ENCODE results near the gene TMEM171. TPM values are rescaled to one million over a fixed set of nuclear protein-coding genes. Genes with fewer than 3 reads are reported as not detected.

TMEM171 gene
- total and polyA plus RNA-seq, 2 of the 4 experiments (the other 2 are of a cell fraction): 3.0 to 5.1 TPM

- Histone ChIP-seq H4K20me1 (ENCODE audit: insufficient read depth, low read length) (no peaks in the 10 kb centered on the region), H3K27ac (ENCODE audit: insufficient read depth, low read length) (no peak overlapping the region), H3K9me1 (ENCODE audit: insufficient read depth, low read length) (0 out of 2 replicates have a peak, but pooled peaks cover 10% of the 10 kb centered on the region), H3K56ac (ENCODE audit: extremely low read depth, insufficient read depth, low read length) (no peak overlapping the region), H2BK15ac (ENCODE audit: low read depth, low read length) (no peak overlapping the region), H3K9ac (ENCODE audit: low read depth, low read length) (no peak overlapping the region), H2BK120ac (ENCODE audit: low read depth, low read length) (no peak overlapping the region), H3K9me3 (ENCODE audit: control insufficient read depth, insufficient read depth, low read length) (no peaks in the 10 kb centered on the region), H3K4me1 (ENCODE audit: control insufficient read depth, insufficient read depth, low read length) (0 out of 2 replicates have a peak, but pooled peaks cover 1% of the 10 kb centered on the region), H4K8ac (ENCODE audit: low read depth in 2 of 2, low read length in 2 of 2) (no peak overlapping the region), H3K14ac (replicated peaks; ENCODE audit: low read depth, low read length) (no peak overlapping the region), H3K27me3 (ENCODE audit: control insufficient read depth, insufficient read depth, low read length) (no peaks in the 10 kb centered on the region), H3K18ac (ENCODE audit: low read depth, low read length) (no peak overlapping the region), H2BK20ac (ENCODE audit: low read depth, low read length) (no peak overlapping the region), H3K4me2 (ENCODE audit: low read depth, low read length) (no peak overlapping the region), H3K36me3 (ENCODE audit: control insufficient read depth, insufficient read depth, low read length) (peaks cover 3% of the 10 kb centered on the region; the same call in 1 of the 2 replicates), H3K4ac (ENCODE audit: low read depth, low read length) (no peak overlapping the region), H3K79me1 (ENCODE audit: low read depth in 1 of 2, low read length in 2 of 2) (no peaks in the 10 kb centered on the region; a peak in 1 of 4 replicates), H3K23ac (ENCODE audit: low read depth, low read length) (no peak overlapping the region), H2AFZ (replicated peaks; ENCODE audit: low read length, poor library complexity) (no peak overlapping the region), H2AK9ac (replicated peaks; ENCODE audit: low read depth, low read length, poor library complexity) (no peak overlapping the region), H4K5ac (ENCODE audit: low read depth, low read length) (no peak overlapping the region), H2AK5ac (ENCODE audit: low read depth, low read length) (no peak overlapping the region), H2BK5ac (ENCODE audit: low read depth, low read length, poor library complexity, severe bottlenecking) (peak overlapping the region; percentile 62), H4K91ac (ENCODE audit: insufficient read depth, low read depth, low read length) (no peak overlapping the region), H3K4me3 (ENCODE audit: insufficient read depth, low read depth, low read length) (no peak overlapping the region)
- in situ Hi-C loops (cut with MboI; ENCODE audit: low sequenced_read_pairs): loop anchor here (10.0 kb wide), 1 partner anchor 357 kb away; the partner anchor contains the start of gene FOXD1
- TF ChIP-seq NFE2L2 (IDR thresholded peaks at IDR 0.05; ENCODE audit: low read depth, low read length) (no peak), CHD1 (IDR thresholded peaks at IDR 0.05; ENCODE audit: low read depth, low read length) (no peak), ELK1 (IDR thresholded peaks at IDR 0.05; ENCODE audit: borderline replicate concordance, low read depth, low read length) (no peak), MAFK (IDR thresholded peaks at IDR 0.05; ENCODE audit: low read depth, low read length) (no peak), FOS (IDR thresholded peaks at IDR 0.05; ENCODE audit: low read depth, low read length) (no peak)
- dilution Hi-C loops (cut with HindIII; ENCODE audit: low sequenced_read_pairs, unreplicated experiment): no loop called here
- DNase-seq (peak; percentile 46), ATAC-seq (ENCODE audit: low read depth) (peak; percentile 49; the same call in 1 of the 2 replicates)
- POLR2A ChIA-PET (ENCODE audit: unreplicated experiment): no interaction called here
- CTCF ChIA-PET: interaction anchor here (0.9 kb wide), 1 partner anchor 114 kb away, joined by 3 read pairs; no protein-coding TSS in a partner anchor
- WGBS, 2 experiments (ENCODE audit: extremely low coverage in 2 of 2, insufficient read length in 1 of 2): no CpG with 5 or more reads among the region's 4 CpGs
- BruUV-seq (replicated peaks): TSS peak; percentile 88
- intact Hi-C loops (cut with micrococcal nuclease): no loop called here
These were observed 32.3 kb upstream of the TMEM171 start for GRCh38 chr5:73088026-73088425.
